ENCODE measurements around the gene CTSS.
"Not testable (repeated sequence)": the region's sequence is repeated elsewhere in the genome, so short reads cannot be mapped to it uniquely, and the experiment has no call there.

The CTSS gene

DNA sequence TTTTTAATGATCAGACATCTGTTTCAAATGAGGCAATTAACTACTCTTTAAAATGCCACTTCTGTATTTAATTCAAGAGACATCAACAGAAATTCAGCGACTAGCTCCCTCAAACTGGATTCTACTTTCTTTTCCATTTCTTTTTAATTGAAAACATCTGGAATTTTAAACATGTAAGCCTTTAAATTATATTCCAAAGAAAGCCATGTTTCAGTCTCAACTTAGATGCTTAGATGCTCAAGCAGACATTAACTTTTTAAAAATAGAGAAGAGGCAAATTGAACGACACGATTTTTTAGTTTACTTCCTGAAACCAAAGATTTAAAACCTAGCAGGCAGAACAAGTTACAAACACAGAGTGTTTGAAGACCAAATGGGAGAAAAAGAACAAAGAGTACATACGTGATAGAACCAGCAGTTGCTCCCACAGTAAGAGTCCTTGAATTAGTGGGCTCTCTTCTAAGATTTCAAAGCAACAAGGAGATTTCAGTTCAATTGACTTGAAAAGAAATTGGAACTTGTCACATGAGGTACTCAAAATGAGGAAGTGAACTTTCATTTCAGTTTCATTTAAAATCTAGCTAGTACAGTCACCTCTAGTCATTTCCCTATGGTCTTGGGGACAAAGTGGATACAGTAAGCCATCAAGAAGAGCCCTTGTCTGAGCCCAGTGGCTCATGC, at the start of gene CTSS:
CTSS (minus strand) TSS at position 483 of the 681 bp plus-strand sequence. CDS start 1,015 bp downstream, outside the sequence.
- in situ Hi-C loops (cut with MboI; ENCODE audit: low sequenced_read_pairs), result no loop called here

DNA sequence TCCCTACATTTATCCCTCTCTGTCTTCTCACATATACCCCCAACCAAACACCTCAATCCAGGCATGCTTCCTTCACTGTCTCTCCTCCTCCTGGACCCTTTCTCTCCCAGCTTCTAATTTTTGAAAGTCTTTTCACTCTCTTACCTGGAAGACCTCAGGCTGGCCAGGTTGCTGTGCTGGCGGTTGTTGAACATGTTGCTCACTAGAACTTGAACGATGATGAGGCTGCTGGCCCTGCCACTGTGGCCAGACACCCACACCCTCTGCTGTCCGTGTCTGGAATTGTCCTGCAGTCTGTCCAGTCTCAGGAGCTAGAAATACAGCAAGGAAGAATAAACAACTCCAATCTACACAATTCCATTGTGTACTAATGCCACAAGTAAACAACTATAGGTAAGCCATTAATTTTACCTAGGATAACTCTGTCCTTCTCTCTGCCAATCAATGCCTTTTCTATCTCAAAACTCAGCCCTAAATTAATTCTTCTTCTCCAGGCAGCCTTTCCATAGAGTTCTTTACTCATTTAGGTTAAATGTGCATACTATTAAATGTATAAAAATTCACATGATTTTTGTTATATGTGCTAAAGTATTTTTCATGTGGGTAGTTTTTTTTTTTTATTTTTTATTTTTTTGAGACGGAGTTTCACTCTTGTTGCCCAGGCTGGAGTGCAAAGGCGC, 47.6 kb upstream of the CTSS start:
- in situ Hi-C loops (cut with MboI; ENCODE audit: low sequenced_read_pairs), result no loop called here

DNA sequence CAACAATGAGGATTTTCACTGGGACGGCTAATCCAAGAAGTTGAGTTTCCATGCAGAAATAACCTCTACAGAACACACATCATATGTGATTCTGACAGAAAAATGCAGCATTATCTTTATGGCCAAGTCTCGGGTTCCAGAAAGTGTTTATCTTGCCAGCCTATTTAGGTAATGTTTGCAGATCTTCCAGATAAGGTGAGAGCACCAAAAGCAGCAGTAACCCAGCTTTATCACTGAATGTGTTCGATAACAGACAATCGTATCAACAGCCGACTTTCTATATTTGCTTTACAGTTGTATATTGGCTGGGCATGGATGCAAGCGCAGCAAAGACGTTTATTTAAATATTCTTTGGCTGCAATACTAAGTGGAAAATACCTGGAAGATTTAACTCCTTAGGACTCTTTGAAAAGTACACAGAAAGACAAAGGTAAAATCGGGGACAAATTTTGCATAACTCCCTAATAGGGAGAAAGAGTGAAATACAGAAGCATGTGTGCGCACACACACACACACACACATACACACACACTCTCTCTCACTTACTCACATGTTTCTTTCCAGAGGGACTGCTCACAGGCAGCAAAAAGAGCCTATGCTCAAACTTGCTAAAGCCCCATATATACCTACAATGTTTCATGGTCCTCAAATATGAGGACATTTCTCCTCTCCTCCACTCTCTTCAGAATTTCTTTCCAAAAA, 45.5 kb upstream of the CTSS start:
- in situ Hi-C loops (cut with MboI; ENCODE audit: low sequenced_read_pairs), result no loop called here

DNA sequence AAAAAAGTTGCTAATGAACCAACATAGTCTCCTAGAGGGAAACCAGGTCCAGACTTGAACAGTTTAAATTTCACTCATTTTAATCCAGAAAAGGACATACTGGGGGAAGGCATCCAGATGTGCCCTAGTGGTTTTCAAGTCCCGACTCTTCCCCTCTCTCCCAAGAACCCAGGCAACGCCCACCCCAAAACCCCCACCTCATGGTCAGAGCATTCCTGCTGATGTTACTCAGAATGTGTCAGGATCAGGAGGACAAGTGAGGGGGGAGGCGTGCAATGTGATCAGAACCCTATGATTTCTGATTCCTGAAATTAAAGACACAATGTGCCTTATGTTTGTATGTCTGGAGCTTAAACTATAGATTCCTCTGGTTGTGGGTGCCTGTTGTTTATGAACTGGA, 44.1 kb upstream of the CTSS start:
- in situ Hi-C loops (cut with MboI; ENCODE audit: low sequenced_read_pairs), result no loop called here

DNA sequence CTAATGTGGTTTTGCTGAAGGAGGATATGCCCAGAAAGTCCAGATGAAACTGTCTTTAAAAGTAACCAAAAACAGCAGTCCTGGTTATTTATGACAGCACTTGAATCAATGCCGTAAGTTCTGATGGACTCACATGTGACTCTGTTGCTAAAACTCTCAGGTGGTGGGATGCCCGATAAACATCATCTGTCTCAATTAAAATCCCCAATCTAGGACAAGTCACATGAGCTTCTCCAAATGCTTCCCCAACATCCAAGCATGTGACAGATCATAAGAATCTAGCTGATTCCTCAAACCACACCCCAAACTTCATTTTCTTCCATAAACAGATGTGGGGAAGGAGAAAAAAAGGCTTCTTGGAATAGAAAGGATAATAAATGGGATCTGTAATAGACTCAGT, 43.3 kb upstream of the CTSS start:
- in situ Hi-C loops (cut with MboI; ENCODE audit: low sequenced_read_pairs), result no loop called here

DNA sequence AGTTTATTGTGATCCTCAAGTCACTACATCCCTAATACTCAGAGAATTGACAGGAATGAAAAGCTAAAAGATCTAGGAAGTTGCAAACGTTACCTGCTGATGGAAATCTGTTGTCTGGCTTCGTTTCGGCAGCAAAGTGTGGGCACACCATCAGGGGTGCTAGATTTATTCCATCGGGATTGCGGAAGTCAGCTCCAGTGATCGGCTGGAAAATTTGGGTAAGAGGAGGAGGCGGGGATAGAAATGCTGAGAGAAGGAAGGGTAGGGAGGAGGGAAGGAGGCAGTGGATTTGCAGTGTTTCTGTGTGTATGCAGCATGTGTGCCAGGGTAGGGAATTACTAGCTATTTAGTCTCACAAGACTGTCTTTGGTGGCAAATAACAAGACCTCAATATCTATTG, 42.5 kb upstream of the CTSS start, which contains the start of gene CTSK:
CTSK (minus strand) TSS at position 140 of the 400 bp plus-strand sequence. CDS start 1,455 bp downstream, outside the sequence.
- in situ Hi-C loops (cut with MboI; ENCODE audit: low sequenced_read_pairs), result no loop called here

DNA sequence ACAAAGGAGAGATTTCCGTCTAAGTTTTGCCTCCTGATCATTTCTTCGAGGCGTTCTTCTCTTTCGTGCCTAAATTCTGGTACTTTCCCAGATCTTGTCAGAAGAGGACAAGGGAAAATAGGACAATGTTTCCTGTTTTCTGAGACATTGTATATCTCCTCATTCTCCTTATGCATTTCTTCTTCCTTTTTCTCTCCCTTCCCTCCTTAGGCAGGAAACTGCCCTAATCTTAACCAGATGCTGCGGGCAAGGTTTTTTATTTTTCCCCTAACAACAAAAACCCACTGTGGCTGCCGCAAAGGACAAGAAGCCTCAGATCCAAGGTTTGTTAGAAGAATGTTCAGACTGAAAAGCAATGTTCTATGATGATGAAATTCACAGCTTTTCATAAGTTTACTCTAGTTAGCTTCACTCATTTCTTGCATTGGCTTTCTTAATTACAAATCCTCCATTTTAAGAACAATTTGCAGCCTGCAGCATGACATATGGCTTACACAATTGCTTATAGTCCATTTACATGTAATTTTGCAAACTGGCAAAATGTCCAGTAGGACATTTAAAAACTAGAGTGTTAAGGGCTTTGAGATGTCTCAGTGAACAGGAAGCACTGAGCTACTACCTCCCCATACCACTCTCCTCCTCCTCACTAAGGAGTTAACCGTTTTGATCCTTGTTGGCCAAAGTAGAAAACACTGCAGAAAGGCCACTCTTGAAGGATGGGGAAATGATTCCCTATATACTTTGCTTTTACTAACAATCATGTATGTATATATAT, 41.9 kb upstream of the CTSS start:
- in situ Hi-C loops (cut with MboI; ENCODE audit: low sequenced_read_pairs), result no loop called here

DNA sequence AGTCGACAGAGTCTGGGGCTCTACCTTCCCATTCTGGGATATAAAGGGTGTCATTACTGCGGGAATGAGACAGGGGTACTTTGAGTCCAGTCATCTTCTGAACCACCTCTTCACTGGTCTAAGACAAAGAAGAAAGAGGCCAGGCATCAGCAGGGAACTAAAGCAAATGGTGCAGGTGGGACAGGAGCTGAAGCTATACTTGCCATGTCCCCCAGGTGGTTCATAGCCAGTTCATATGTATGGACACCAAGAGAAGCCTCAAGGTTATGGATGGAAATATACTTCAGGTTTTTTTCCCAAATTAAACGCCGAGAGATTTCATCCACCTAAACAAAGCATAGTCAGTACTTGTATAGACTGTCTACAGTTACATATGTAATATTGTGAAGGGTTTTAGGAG, 40.3 kb upstream of the CTSS start:
- in situ Hi-C loops (cut with MboI; ENCODE audit: low sequenced_read_pairs), result no loop called here

DNA sequence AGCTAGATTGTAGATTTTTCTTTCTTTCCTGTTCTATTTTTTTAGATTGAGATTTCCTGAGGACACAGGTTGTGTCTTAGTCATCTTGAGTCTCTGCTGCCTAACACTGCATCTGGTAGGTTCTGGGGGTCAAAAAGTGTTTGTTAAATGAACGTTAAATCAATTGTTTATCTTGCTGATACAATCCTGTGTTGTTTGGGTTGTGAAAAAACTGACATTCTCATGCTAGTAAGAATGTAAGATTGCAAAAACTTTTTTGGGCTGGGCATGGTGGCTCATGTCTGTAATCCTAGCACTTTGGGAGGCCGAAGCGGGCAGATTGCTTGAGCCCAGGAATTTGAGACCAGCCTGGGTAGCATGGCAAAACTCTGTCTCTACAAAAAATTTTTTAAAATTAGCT, 39.1 kb upstream of the CTSS start:
- in situ Hi-C loops (cut with MboI; ENCODE audit: low sequenced_read_pairs), result no loop called here

DNA sequence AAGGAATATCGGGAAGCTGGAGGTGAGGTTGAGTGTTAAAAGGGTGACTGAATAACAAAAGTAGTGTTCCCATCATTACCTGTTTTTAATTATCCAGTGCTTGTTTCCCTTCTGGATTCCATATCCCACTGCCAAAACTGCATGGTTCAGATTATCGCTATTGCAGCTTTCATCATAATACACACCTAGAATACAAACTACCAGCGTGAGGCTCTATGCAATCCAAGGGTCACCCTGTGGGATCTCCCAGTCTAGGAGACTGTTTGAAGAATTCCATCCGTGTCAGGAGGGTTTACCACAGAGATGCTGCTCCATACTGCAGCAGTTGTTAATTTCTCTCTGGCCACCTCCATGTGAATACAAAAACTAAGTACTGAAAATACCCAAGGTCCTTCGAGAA, 33.5 kb upstream of the CTSS start:
- in situ Hi-C loops (cut with MboI; ENCODE audit: low sequenced_read_pairs), result no loop called here

DNA sequence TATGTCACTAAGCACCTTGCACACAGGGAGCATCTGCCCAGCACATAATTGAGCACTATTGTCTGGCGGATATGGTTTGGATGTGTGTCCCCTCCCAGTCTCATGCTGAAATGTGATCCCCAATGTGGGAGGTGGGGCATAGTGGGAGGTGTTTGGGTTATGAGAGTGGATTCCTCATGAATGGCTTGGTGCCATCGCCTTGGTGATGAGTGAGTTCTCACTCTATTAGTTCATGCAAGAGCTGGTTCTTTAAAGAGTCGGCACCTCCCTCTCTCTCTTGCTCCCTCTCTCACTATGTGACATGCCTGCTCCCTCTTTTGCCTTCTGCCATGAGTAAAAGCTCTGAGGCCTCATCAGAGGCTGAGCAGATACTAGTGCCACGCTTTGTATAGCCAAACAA, 32.9 kb upstream of the CTSS start:
- in situ Hi-C loops (cut with MboI; ENCODE audit: low sequenced_read_pairs), result no loop called here

DNA sequence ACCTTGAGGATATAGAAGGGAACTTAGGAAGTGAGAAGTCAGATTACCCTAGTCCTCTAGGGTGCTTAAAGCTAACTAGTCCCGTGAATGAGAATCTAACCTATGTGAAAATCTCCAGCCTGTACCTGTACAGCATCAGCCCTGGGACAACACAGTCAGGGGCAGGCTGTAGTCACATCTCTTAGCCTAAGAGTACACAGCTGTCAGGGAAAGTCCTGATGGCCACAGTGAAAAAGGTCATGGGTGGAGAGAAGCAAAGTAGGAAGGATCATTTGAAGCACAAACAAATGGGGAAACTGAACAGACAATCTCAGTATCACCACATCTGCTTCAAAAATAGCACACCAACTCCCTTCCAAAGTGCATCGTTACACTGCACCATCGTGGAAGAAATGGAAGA, 30.8 kb upstream of the CTSS start:
- in situ Hi-C loops (cut with MboI; ENCODE audit: low sequenced_read_pairs), result no loop called here

DNA sequence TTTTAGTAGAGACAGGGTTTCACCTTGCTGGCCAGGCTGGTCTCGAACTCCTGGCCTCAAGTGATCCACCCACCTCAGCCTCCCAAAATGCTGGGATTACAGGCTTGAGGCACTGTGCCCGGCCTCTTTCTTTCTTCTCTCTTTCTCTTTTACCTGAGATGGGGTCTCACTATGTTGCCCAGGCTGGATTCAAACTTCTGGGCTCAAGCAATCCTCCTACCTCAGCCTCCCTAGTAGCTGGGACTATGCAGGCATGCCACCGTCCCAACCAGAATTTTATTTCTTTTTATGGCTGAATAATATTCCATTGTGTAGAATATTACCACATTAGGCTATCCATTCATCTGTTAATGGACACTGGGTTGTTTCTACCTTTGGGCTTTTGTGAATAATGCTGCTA, 28.2 kb upstream of the CTSS start:
- in situ Hi-C loops (cut with MboI; ENCODE audit: low sequenced_read_pairs), result not testable (repeated sequence)

DNA sequence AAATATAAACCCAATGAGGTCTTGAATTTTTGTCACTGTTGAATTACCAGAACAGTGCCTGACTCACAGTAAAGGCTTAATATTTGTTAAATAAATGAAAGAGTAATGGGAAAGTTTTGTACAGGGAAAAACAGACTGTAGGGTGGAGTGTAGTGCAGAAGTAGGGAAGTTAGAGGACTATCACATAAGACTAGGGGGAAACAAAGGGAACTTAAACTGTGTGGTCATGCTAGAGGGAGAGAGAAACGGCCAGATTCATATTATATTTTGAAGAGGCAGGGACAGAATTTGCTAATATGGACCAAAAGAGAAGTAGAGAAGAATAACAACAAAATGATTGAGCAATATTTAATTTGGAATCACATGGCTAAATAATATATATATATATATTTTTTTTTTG, 27.6 kb upstream of the CTSS start:
- in situ Hi-C loops (cut with MboI; ENCODE audit: low sequenced_read_pairs), result no loop called here

DNA sequence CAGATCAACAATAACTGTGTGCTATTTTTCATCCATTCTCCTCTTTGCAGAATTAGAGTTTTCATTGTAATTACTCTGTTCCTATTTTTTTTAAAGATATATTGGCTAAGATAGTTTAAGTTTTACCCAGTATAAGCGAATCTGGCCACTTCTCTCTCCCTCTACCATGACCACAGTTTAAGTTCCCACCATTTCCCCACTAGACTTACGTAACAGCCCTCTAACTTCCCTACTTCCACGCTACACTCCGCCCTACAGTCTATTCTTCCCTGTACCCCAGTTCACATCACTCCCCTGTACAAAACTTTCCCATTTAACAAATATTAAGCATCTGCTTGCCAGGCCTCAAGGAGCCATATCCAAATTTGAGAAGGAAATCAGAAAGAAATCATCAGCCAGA, 26.0 kb upstream of the CTSS start:
- in situ Hi-C loops (cut with MboI; ENCODE audit: low sequenced_read_pairs), result no loop called here

DNA sequence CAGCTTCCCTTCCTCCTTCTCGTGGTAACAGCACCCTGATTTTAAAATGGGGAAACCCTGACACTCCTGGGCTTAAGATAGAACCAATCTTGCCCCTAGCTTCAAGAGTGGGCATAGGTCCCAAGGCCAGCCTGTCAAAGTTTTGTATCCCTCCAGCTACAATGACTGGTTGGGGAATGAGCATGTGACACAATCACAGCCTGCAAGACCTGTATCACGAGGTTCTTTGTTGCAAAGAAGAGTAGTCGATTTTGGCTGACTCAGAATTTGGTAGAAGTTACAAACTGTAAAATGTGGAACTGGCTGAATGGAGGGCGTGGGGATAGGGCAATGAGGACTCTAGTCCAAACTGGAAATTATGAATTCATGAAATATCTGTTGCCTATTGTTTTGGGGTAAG, 23.8 kb upstream of the CTSS start:
- in situ Hi-C loops (cut with MboI; ENCODE audit: low sequenced_read_pairs), result no loop called here

DNA sequence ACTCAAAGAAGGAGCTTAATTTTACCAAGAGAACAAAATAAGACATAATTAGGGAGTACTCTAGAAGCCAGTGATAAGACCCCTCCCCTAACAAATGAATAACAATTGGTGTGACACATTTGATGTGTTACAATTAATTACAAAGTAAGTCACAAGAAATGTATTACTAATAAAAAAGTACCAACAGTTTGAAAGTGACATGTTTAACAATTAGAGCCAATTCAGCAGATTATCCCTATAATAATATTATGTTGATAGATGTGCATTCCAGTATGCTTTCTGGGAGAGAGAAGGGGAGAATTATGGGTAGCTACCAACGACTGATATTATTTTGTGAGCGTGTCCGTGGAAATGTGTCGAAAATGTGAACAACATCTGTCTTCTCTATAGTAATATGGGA, 23.4 kb upstream of the CTSS start:
- in situ Hi-C loops (cut with MboI; ENCODE audit: low sequenced_read_pairs), result no loop called here

DNA sequence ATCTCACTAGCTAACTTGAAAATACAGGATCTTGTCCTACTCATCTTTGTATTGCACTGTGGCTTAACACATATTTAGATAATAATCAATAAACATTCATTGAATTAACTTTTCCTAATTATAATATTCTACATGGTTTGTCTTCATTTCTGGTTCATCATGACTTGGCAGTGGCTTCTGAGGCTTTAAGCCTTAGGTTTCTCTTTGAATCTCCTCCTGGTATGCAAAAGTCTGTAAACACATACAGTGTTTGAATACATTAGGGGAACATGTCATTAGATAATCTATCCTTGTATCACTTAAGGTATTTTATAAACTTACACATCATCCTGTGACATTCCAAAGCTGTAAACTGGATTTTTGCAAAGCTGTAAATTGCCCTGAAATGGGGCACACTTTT, 21.9 kb upstream of the CTSS start:
- in situ Hi-C loops (cut with MboI; ENCODE audit: low sequenced_read_pairs), result no loop called here

DNA sequence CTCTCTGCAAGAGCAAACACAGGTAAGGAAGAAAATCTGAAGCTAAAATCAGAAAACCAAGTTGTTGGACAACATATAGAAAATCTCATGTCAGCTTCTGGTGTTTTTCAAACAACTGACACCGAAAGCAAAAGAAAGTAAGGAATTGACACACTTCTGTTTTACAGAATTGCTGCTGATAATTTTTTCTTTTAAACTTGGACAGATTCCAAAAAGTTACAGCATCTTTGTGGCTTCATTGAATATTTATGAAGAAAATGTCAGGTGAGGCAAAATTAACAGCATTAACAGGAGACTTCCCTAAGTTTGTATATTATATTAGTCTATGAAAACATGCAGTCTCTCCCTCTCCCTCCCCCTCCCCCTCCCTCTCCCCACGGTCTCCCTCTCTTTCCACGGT, 14.9 kb upstream of the CTSS start:
- in situ Hi-C loops (cut with MboI; ENCODE audit: low sequenced_read_pairs), result no loop called here

DNA sequence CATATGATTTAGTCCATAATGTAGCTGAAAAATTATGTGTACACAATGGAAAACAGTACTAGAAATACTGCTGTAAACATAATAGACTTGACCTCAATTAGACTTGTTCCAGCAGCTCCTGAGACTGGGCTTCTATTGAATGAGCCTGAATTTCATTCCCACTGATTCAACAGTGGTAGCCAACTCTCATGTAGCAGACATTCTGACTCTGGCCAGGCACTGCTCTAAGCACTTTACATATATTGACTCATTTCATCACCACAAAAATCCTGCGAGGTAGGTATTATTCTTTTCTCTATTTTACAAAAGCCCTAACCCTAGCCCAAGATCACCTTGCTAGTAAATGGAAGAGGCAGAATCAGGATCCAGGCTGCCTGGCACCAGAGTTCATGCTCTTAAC, 12.8 kb upstream of the CTSS start:
- in situ Hi-C loops (cut with MboI; ENCODE audit: low sequenced_read_pairs), result no loop called here

DNA sequence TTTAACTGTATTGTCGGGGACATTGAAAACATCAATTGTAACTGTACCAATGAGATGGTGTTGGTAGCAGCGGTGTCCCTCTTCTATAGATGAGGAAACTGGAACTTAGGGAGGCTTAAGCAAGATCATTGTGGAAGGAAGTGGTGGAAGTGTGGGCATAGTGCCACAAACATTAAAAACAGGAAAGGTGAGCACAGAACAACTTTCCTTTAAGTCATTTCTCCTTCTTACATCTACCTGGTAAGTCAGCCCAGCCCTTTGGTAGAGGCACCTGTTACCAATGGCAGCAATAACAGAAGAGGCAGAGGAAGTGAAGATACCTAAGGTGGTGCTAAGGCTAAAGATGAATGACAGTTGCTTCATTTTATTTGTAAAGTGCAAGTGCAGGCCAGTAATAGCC, 12.0 kb upstream of the CTSS start:
- in situ Hi-C loops (cut with MboI; ENCODE audit: low sequenced_read_pairs), result no loop called here
